Activated naive CD8-positive, alpha-beta T cell treated with anti-CD3 and anti-CD28 coated beads, Interleukin-2, amount 10 ng/mL, durations not matched to agents 7 days and 5 days (primary cell): ENCODE data around the gene PHTF1. TPM values are rescaled to one million over a fixed set of nuclear protein-coding genes. Genes with fewer than 3 reads are reported as not detected.

Source experiments
- ATAC-seq: fragments of 150-1000 bp; cut with Tn5 transposase; one replicate; pipeline ENCODE4 v1.10.0; 2021; ENCODE audit warnings: low read depth, moderate library complexity
- POLR2A ChIA-PET: fragments of 350-600 bp; sonication (Branson Sonifier 250); formaldehyde crosslinking; loops from one replicate; lab custom pipeline; 2021; ENCODE audit warnings: antibody characterized with exemption; lab: Charles Lee
- DNase-seq: peaks from one replicate; pipeline ENCODE4 v3.0.0; 2021
- H3K27ac Mint-ChIP-seq: one replicate; pipeline ENCODE4 v1.8.0; 2022; ENCODE audit warnings: mild to moderate bottlenecking, mixed read lengths
- H3K27me3 Mint-ChIP-seq: one replicate; pipeline ENCODE4 v1.8.0; 2022; ENCODE audit warnings: mild to moderate bottlenecking, moderate library complexity, mixed read lengths
- H3K36me3 Mint-ChIP-seq: one replicate; pipeline ENCODE4 v1.8.0; 2021; ENCODE audit warnings: mild to moderate bottlenecking, mixed read lengths
- H3K4me1 Mint-ChIP-seq: one replicate; pipeline ENCODE4 v1.8.0; 2021; ENCODE audit warnings: mixed read lengths
- H3K4me3 Mint-ChIP-seq: one replicate; pipeline ENCODE4 v1.8.0; 2022; ENCODE audit warnings: mild to moderate bottlenecking, moderate library complexity, mixed read lengths
- H3K9me3 Mint-ChIP-seq: one replicate; pipeline ENCODE4 v1.8.0; 2021; ENCODE audit warnings: mixed read lengths
- total RNA-seq, 2 experiments: library from RNA; stranded (reverse); gene quantifications; one replicate each; pipeline ENCODE4 v1.2.3, GENCODE V29; 2021

The PHTF1 gene
- total RNA-seq, 2 experiments from 2014 or later: 19.2 to 22.6 TPM

DNA sequence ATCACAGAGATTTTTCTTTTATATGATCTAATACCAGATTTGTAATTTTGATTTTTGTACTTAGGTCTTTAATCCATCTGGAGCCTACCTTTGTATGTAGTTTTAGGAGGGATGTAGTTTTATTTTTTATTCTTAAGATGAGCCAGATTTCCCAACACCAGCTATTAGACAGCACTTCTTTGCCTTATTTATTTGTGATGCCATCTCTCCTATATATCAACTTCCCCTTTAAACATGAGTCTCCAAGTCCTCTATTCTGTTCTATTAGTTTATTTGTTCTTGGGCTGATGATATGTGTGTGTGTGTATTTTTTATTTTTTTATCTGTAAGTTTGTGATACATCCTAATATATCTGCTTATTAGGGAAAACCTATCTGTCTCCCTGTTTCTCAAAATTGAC, 94.2 kb downstream of the PHTF1 start:
- Mint-ChIP-seq H3K36me3 (no peaks in the 10 kb centered on the region), H3K27me3 (no peaks in the 10 kb centered on the region), H3K4me3 (no peak overlapping the region), H3K9me3 (no peaks in the 10 kb centered on the region), H3K27ac (no peak overlapping the region), H3K4me1 (no peaks in the 10 kb centered on the region)
- ATAC-seq: no peak
- POLR2A ChIA-PET: no interaction called here
- DNase-seq: no peak

DNA sequence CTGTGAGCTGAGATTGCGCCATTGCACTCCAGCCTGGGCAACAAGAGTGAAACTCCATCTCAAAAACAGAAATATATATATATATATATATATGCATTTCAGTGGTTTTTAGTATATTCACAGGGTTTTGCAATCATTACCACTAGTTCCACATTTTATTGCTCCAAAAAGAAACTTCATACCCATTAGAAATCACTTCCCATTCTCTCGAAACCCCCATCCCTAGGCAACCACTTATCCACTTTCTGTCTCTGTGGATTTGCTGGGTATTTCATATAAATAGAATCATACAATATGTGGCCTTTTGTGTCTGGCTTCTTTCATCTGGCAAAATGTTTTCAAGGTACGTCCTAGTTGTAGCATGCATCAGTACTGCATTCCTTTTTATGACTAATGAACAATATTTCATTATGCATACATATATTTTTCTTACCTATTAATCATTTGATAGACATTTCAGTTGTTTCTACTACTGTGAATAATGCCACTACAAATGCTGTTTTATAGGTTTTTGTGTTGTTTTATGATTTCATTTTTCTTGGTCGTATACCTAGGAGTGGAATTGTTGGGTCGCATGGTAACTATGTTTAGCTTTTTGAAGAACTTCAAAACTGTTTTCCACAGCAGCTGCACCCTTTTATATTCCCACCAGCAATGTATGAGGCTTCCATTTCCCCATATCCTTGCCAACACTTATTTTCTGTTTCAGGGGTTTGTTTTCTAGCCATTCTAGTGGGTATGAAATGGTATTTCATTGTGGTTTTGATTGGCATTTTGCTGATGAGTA, 95.9 kb downstream of the PHTF1 start:
- no peaks in the 10 kb centered on the region for H3K27me3 Mint-ChIP-seq
- no peaks in the 10 kb centered on the region for H3K9me3 Mint-ChIP-seq

DNA sequence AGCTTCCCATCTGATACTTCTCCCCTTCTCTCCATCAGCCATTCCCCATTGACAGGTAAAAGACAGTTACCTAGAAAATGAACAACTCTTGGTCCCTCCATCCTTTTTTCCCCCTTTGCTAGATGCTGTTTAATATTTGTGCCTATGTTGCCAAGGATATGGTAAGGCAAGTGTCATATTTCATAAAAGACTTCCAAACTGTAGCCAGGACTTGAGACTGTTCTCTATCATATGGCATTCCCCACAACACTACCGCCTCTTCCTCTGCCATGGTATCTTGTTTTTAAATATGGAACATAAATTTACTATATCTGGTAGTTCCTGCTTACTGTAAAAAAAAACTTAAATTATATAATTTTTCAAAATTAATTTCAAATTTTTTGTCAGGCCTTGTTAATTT, 97.2 kb downstream of the PHTF1 start:
- H3K4me1 Mint-ChIP-seq: no peaks in the 10 kb centered on the region
- no peaks in the 10 kb centered on the region for H3K9me3 Mint-ChIP-seq
- POLR2A ChIA-PET: no interaction called here
- no peaks in the 10 kb centered on the region for H3K27me3 Mint-ChIP-seq
- H3K36me3 Mint-ChIP-seq: no peaks in the 10 kb centered on the region
- no peak for ATAC-seq
- no peak overlapping the region for H3K4me3 Mint-ChIP-seq
- no peak overlapping the region for H3K27ac Mint-ChIP-seq
- no peak for DNase-seq

More for the DNA sequence above, 95.9 kb downstream of the PHTF1 start:
- H3K4me3 Mint-ChIP-seq: no peak overlapping the region
- no peaks in the 10 kb centered on the region for H3K36me3 Mint-ChIP-seq
- H3K27ac Mint-ChIP-seq: no peak overlapping the region
- POLR2A ChIA-PET: no interaction called here
- DNase-seq (no peak), ATAC-seq (no peak)
- no peaks in the 10 kb centered on the region for H3K4me1 Mint-ChIP-seq

DNA sequence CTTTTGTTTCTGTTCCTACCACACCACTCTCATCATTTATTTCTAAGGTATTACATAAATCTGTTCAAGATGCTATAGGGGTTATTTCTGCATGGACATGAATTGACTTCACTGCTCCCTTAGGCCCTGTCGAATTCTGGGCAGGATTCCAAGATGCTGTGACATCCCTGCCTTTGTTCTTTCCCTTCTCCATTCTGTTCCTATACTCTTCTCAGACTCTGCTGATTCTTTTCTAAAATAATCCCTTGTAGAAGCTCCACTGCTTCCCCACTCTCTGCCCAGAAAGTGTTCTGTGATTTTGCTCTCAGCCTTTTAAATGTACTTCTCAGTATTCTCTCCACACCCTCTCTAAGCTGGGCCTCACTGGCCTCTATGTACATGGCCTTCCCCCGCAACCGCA, 99.2 kb downstream of the PHTF1 start:
- POLR2A ChIA-PET: no interaction called here
- Mint-ChIP-seq H3K9me3 (no peaks in the 10 kb centered on the region), H3K27ac (no peak overlapping the region), H3K27me3 (no peaks in the 10 kb centered on the region), H3K4me3 (no peak overlapping the region), H3K36me3 (no peaks in the 10 kb centered on the region), H3K4me1 (no peaks in the 10 kb centered on the region)
- no peak for DNase-seq
- ATAC-seq: no peak

DNA sequence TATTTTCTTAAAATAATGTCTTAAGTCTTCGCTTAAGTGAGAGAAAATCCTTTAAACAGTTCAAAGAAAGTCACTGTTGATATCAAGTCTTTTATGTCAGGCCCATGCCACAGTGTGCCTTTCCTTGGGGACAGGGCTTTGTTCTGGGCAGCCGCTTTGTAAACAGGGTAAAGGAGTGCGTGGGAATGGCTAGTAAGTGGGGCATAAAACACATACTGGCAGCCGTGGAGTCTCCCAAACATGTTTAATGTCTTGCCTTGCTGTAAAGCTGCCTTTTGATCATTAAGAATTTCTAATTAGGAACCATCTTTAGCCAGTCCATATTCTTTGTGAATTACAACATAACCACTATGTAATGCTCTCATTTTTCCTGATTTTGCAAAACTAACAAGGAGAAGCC, 99.7 kb downstream of the PHTF1 start:
- no peaks in the 10 kb centered on the region for H3K9me3 Mint-ChIP-seq
- H3K27ac Mint-ChIP-seq: no peak overlapping the region
- POLR2A ChIA-PET: no interaction called here
- H3K36me3 Mint-ChIP-seq: no peaks in the 10 kb centered on the region
- H3K27me3 Mint-ChIP-seq: no peaks in the 10 kb centered on the region
- ATAC-seq (no peak), DNase-seq (no peak)
- H3K4me3 Mint-ChIP-seq: no peak overlapping the region
- H3K4me1 Mint-ChIP-seq: no peaks in the 10 kb centered on the region

DNA sequence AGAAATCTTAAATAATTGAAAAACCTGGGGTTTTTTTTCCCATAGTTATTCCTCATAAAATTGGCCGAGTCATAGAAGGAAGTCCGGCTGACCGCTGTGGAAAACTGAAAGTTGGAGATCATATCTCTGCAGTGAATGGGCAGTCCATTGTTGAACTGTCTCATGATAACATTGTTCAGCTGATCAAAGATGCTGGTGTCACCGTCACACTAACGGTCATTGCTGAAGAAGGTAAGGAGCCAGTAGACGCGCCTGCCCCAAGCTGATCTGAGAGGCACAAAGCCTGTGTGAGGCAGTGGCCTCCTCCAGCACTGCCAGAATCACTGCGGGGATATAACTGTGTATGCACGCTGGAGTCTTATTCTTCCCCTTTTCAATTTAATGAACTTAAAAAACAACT, 100.3 kb downstream of the PHTF1 start:
- Mint-ChIP-seq H3K4me3 (no peak overlapping the region), H3K9me3 (no peaks in the 10 kb centered on the region), H3K36me3 (no peaks in the 10 kb centered on the region), H3K27me3 (no peaks in the 10 kb centered on the region), H3K4me1 (no peaks in the 10 kb centered on the region), H3K27ac (no peak overlapping the region)
- DNase-seq (no peak), ATAC-seq (no peak)
- POLR2A ChIA-PET: no interaction called here

DNA sequence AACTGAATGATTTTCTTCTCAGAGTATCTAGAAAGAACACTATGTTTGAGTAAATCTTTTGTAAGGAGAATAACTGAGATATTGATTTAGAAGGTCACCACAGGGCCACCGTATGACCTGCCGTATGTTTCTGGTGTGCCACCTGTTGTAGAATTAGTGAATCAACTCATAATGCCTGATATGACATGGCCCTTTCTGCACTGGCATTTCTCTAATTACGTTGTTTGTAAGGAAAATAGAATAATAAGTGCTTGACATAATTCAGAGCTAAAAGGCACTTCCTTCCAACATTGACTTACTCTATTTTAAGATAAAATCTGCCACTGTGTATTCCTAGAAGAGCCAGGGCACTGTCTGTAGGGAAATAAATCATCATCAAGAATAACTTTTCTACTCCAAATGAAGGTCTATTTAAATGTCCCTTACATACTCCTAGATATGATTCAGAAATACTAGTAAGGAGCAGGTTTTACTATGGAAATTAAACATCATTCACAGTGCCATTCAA, 101.7 kb downstream of the PHTF1 start:
- DNase-seq (no peak), ATAC-seq (no peak)
- Mint-ChIP-seq H3K4me1 (no peaks in the 10 kb centered on the region), H3K9me3 (no peaks in the 10 kb centered on the region), H3K27ac (no peak overlapping the region), H3K27me3 (no peaks in the 10 kb centered on the region), H3K36me3 (no peaks in the 10 kb centered on the region), H3K4me3 (no peak overlapping the region)
- POLR2A ChIA-PET: no interaction called here

DNA sequence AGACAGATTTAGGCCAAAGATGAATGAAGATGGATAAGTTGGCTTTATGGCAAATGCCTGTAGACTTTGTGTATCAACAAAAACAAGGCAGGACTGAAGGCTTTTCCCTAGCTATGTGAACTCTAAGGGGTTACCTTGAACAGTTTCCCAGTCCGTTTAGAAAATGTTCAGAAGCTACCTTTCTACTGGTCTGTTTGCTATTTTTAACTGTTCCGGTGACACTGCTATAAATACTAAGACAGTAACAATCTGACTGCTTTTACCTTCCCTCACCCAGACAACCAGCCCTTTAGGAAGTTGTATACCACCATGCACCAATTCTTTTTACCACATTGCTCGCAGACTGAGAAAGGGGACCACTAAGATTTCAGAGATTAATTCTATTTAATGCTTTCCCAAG, 102.2 kb downstream of the PHTF1 start:
- no peak for ATAC-seq
- H3K4me1 Mint-ChIP-seq: no peaks in the 10 kb centered on the region
- H3K36me3 Mint-ChIP-seq: no peaks in the 10 kb centered on the region
- POLR2A ChIA-PET: no interaction called here
- no peak overlapping the region for H3K27ac Mint-ChIP-seq
- H3K9me3 Mint-ChIP-seq: no peaks in the 10 kb centered on the region
- H3K4me3 Mint-ChIP-seq: no peak overlapping the region
- no peak for DNase-seq
- no peaks in the 10 kb centered on the region for H3K27me3 Mint-ChIP-seq

DNA sequence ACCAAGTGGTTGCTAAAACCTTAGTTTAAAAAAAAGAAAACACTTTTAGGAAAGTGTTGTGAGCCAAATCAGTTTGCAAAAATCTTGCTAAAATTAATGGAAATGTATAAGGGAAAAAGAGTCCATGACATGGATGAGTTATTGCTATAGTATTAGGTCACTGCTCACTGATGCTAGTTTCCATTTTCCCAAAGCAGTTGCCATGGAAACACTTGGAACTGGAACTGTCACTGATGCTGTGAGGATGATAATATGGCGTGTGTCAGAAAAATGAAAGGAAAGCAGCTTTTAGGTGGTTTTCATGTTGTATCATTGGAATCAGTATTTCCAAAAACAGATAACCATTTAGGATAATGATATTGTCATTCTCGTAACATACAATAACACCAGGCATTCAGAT, 104.4 kb downstream of the PHTF1 start:
- no peak for DNase-seq
- POLR2A ChIA-PET: no interaction called here
- no peaks in the 10 kb centered on the region for H3K36me3 Mint-ChIP-seq
- no peak overlapping the region for H3K4me3 Mint-ChIP-seq
- ATAC-seq: no peak
- H3K4me1 Mint-ChIP-seq: no peaks in the 10 kb centered on the region
- no peaks in the 10 kb centered on the region for H3K27me3 Mint-ChIP-seq
- H3K9me3 Mint-ChIP-seq: no peaks in the 10 kb centered on the region
- no peak overlapping the region for H3K27ac Mint-ChIP-seq

DNA sequence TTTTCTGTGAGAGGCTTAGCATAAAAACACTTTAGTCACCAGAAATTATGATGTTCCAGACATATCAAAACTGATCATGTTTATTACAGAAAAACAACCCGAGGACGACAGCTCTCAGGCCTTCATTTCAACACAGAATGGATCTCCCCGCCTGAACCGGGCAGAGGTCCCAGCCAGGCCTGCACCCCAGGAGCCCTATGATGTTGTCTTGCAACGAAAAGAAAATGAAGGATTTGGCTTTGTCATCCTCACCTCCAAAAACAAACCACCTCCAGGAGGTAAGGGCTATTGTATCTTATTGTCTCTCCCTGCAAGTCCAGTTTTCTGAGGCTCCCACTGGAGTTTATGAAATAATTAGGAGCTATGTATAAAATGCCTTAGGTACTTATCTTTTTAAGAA, 105.5 kb downstream of the PHTF1 start:
- Mint-ChIP-seq H3K4me3 (no peak overlapping the region), H3K27me3 (no peaks in the 10 kb centered on the region), H3K27ac (no peak overlapping the region), H3K9me3 (no peaks in the 10 kb centered on the region), H3K4me1 (no peaks in the 10 kb centered on the region), H3K36me3 (no peaks in the 10 kb centered on the region)
- no peak for ATAC-seq
- POLR2A ChIA-PET: no interaction called here
- DNase-seq: no peak

DNA sequence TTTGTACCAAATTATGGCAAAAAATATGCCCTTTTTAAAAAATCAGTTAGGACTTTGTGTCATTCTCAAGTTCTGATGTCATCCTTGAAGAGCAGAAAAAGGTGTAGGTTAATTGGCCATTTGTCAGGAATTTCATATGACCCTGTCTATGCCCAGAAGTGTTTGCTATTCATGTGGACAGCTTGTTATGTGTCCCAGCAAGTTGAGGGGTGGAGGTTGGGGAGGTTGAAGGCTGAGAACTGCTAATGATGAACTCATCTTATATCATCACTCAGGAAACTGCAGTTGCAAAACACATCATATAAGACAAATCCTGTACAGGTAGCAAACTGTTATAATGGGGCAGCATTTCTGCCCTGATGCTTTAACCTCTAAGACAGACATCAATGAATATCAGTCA, 106.5 kb downstream of the PHTF1 start:
- no peak for DNase-seq
- Mint-ChIP-seq H3K4me3 (no peak overlapping the region), H3K4me1 (no peaks in the 10 kb centered on the region), H3K9me3 (no peaks in the 10 kb centered on the region), H3K27ac (no peak overlapping the region), H3K27me3 (no peaks in the 10 kb centered on the region), H3K36me3 (no peaks in the 10 kb centered on the region)
- ATAC-seq: no peak
- POLR2A ChIA-PET: no interaction called here

DNA sequence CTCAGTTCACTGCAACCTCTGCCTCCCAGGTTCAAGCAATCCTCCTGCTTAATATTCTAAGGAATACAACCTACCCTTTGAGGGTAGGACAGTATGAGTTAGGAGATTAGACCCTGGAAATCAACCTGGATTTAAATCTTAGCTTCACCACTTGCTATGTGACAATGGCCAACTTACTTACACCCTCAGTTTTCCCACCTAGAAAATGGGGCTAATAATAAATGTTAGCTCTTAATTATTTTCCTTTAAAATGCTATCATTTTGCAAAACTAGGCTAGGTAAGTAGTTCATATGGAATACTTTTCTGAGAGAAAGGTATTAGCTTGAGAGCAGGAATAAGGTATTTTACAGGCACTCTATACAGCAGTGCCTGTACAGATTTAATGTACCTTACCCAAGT, 110.8 kb downstream of the PHTF1 start:
- Mint-ChIP-seq H3K4me1 (no peaks in the 10 kb centered on the region), H3K9me3 (no peaks in the 10 kb centered on the region), H3K4me3 (no peak overlapping the region), H3K27me3 (no peaks in the 10 kb centered on the region), H3K27ac (no peak overlapping the region), H3K36me3 (no peaks in the 10 kb centered on the region)
- POLR2A ChIA-PET: no interaction called here
- DNase-seq (no peak), ATAC-seq (no peak)

DNA sequence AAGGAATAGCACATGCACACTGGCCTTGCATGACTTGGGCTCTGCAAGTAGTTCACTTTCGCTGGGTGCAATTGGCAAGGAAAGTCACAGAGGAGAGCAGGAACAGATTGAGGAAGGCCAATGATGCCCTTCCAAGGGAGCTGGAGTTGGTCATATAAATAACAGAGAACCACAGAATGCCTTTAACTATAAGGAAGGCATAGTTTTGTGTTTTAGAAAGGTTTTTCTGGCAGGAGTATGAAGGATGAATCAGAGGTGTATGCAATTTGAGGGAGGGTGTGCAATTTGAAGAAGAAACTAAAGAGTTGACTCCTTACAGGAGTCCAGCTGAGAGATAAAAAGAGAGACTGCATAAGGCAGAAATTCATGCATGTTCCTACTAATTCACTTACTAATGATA, 112.1 kb downstream of the PHTF1 start:
- Mint-ChIP-seq H3K36me3 (no peaks in the 10 kb centered on the region), H3K9me3 (no peaks in the 10 kb centered on the region), H3K4me1 (no peaks in the 10 kb centered on the region), H3K27ac (no peak overlapping the region), H3K27me3 (no peaks in the 10 kb centered on the region), H3K4me3 (no peak overlapping the region)
- ATAC-seq (no peak), DNase-seq (no peak)
- POLR2A ChIA-PET: no interaction called here
